Upper lobe of left lung (tissue), 4 donors: ENCODE measurements around the gene PMPCA.

ENCODE experiments used
- POLR2AphosphoS5 ChIP-seq, 2 donors: sonication (generic); formaldehyde crosslinking; IDR thresholded peaks; one replicate each; pipeline ENCODE4 v1.5.1; 2017; ENCODE audit warnings: antibody characterized with exemption in 2 of 2
- TF ChIP-seq, protein P1 (sequence below), 6 experiments: fragments of 450-650 bp in 4 of 6; fragments of 200-600 bp in 2 of 6; sonication (generic) in 2 of 6; IDR thresholded peaks; one replicate each; pipeline ENCODE4 v1.5.1; 2016 to 2019; ENCODE audit warnings: antibody characterized with exemption in 6 of 6

- TF ChIP-seq, protein P1, sequence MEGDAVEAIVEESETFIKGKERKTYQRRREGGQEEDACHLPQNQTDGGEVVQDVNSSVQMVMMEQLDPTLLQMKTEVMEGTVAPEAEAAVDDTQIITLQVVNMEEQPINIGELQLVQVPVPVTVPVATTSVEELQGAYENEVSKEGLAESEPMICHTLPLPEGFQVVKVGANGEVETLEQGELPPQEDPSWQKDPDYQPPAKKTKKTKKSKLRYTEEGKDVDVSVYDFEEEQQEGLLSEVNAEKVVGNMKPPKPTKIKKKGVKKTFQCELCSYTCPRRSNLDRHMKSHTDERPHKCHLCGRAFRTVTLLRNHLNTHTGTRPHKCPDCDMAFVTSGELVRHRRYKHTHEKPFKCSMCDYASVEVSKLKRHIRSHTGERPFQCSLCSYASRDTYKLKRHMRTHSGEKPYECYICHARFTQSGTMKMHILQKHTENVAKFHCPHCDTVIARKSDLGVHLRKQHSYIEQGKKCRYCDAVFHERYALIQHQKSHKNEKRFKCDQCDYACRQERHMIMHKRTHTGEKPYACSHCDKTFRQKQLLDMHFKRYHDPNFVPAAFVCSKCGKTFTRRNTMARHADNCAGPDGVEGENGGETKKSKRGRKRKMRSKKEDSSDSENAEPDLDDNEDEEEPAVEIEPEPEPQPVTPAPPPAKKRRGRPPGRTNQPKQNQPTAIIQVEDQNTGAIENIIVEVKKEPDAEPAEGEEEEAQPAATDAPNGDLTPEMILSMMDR (IDR thresholded peaks at IDR 0.05), result no peak
- no peak for TF ChIP-seq POLR2AphosphoS5 (IDR thresholded peaks at IDR 0.05)
These were observed 36.9 kb upstream of the PMPCA start, which contains the start of gene CARD9 for GRCh38 chr9:136373300-136374182.
